PC-3 (cell line): Measurements from ENCODE around the gene PCBD1. TPM values are rescaled to one million over a fixed set of nuclear protein-coding genes. Genes with fewer than 3 reads are reported as not detected.

ENCODE experiments used
- ATAC-seq: fragments of 200-7000 bp; cut with Tn5 transposase; 2 replicates; pipeline ENCODE4 v1.9.1; 2020; ENCODE audit warnings: mild to moderate bottlenecking, moderate library complexity
- BruUV-seq: library from RNA; stranded (reverse); fragments of 400-500 nt; replicated peaks from 2 replicates; lab custom pipeline; 2021; lab: Mats Ljungman, UMichigan
- CTCF ChIA-PET: fragments of 300-600 bp; sonication (Branson Sonifier 250); formaldehyde crosslinking; loops from one replicate; lab custom pipeline; 2022; ENCODE audit warnings: antibody characterized with exemption; lab: Charles Lee
- POLR2A ChIA-PET: fragments of 300-600 bp; sonication (Branson Sonifier 250); formaldehyde crosslinking; loops from one replicate; lab custom pipeline; 2022; ENCODE audit warnings: antibody characterized with exemption; ENCODE audit not compliant: unreplicated experiment; lab: Charles Lee
- DNase-seq: peaks from one replicate; pipeline ENCODE4 v3.0.0-alpha.2; 2015
- H2AFZ ChIP-seq: fragments of 300-600 bp; sonication (generic); 2 replicates; pipeline ENCODE4 v1.6.0; 2016; ENCODE audit warnings: antibody characterized with exemption, low read length
- H3F3A ChIP-seq: fragments of 300-600 bp; sonication (generic); one replicate; pipeline ENCODE4 v1.6.0; 2017; ENCODE audit warnings: antibody characterized with exemption, low read length, control low read depth, mild to moderate bottlenecking; ENCODE audit not compliant: unreplicated experiment
- H3K27ac ChIP-seq: fragments of 300-600 bp; sonication (generic); 2 replicates; pipeline ENCODE4 v1.5.1; 2016; ENCODE audit warnings: mild to moderate bottlenecking, low read length
- H3K27me3 ChIP-seq: fragments of 300-600 bp; sonication (generic); 2 replicates; pipeline ENCODE4 v1.6.1; 2016; ENCODE audit warnings: low read length, mixed read lengths
- H3K36me3 ChIP-seq: fragments of 300-600 bp; sonication (generic); 2 replicates; pipeline ENCODE4 v1.6.1; 2016; ENCODE audit warnings: low read depth, mixed run types, low read length, mixed read lengths
- H3K4me1 ChIP-seq: fragments of 300-600 bp; sonication (generic); 2 replicates; pipeline ENCODE4 v1.5.1; 2016; ENCODE audit warnings: low read length; ENCODE audit not compliant: insufficient read depth
- H3K4me2 ChIP-seq: fragments of 300-600 bp; sonication (generic); 2 replicates; pipeline ENCODE4 v1.6.0; 2016; ENCODE audit warnings: low read length
- H3K4me3 ChIP-seq: fragments of 300-600 bp; sonication (generic); 2 replicates; pipeline ENCODE4 v1.5.1; 2016; ENCODE audit warnings: mild to moderate bottlenecking, low read length, mixed read lengths
- H3K79me2 ChIP-seq: fragments of 300-600 bp; sonication (generic); 2 replicates; pipeline ENCODE4 v1.6.1; 2017; ENCODE audit warnings: low read length, mixed read lengths
- H3K9ac ChIP-seq: fragments of 300-600 bp; sonication (generic); 2 replicates; pipeline ENCODE4 v1.6.0; 2016; ENCODE audit warnings: mild to moderate bottlenecking, low read length
- H3K9me2 ChIP-seq: fragments of 300-600 bp; sonication (generic); replicated peaks from 2 replicates; pipeline ENCODE4 v1.6.1; 2016; ENCODE audit warnings: mixed run types, low read length, mixed read lengths
- H3K9me3 ChIP-seq: fragments of 300-600 bp; sonication (generic); 2 replicates; pipeline ENCODE4 v1.6.1; 2016; ENCODE audit warnings: low read length, mixed read lengths
- H4K20me1 ChIP-seq: fragments of 300-600 bp; sonication (generic); 2 replicates; pipeline ENCODE4 v1.6.1; 2016; ENCODE audit warnings: low read length, mixed read lengths
- CTCF ChIP-seq: fragments of 300-600 bp; sonication (generic); conservative IDR thresholded peaks from 2 replicates; pipeline ENCODE4 v1.5.1; 2017; ENCODE audit warnings: antibody characterized with exemption, low read depth, mild to moderate bottlenecking, low read length
- EZH2 ChIP-seq: fragments of 300-600 bp; sonication (generic); IDR thresholded peaks from one replicate; pipeline ENCODE4 v1.6.1; 2017; ENCODE audit warnings: antibody characterized with exemption, mild to moderate bottlenecking, low read length; ENCODE audit not compliant: unreplicated experiment
- EZH2phosphoT487 ChIP-seq: fragments of 300-600 bp; sonication (generic); IDR thresholded peaks from 2 replicates; pipeline ENCODE4 v1.6.1; 2018; ENCODE audit warnings: mild to moderate bottlenecking, antibody characterized with exemption, low read length, borderline replicate concordance
- intact Hi-C: fragments of 100-400 bp; cut with micrococcal nuclease; formaldehyde crosslinking; loops from 2 replicates; pipeline ENCODE4 v1.9.0; 2023
- total RNA-seq: library from RNA; depleted of rRNA; stranded (reverse); fragments of >200 nt; gene quantifications from 2 replicates; pipeline ENCODE4 v1.2.3, GENCODE V29; 2014

PCBD1 gene
- total RNA-seq, 1 experiment from 2014 or later: 283 TPM

GRCh38 chr10:70849582-70850016 is 38.8 kb downstream of the PCBD1 start:
- Histone ChIP-seq H3K4me2 (no peak overlapping the region), H4K20me1 (no peaks in the 10 kb centered on the region), H3K9me2 (no peaks in the 10 kb centered on the region), H3K4me1 (peaks cover 33% of the 10 kb centered on the region), H3F3A (no peaks in the 10 kb centered on the region), H3K27ac (no peak overlapping the region), H3K27me3 (no peaks in the 10 kb centered on the region), H3K9me3 (no peaks in the 10 kb centered on the region), H3K9ac (no peak overlapping the region), H3K36me3 (peaks cover 46% of the 10 kb centered on the region; the same call in 1 of the 2 replicates), H2AFZ (no peak overlapping the region), H3K79me2 (no peaks in the 10 kb centered on the region), H3K4me3 (no peak overlapping the region)
- ATAC-seq (peak; percentile 19; the same call in 1 of the 2 replicates), DNase-seq (peak; percentile 76)
- intact Hi-C loops: loop anchor here (2.0 kb wide), 1 partner anchor 33 kb away; no protein-coding TSS in a partner anchor
- ChIA-PET POLR2A (interaction anchor here (0.6 kb wide), 1 partner anchor 33 kb away, joined by 4 read pairs; no protein-coding TSS in a partner anchor), CTCF (no interaction called here)
- BruUV-seq: no TSS peak
- no peak for TF ChIP-seq EZH2phosphoT487
- no peak for TF ChIP-seq CTCF
- no peak for TF ChIP-seq EZH2

- Histone ChIP-seq H3K27ac (no peak overlapping the region), H3K9ac (no peak overlapping the region), H3F3A (peaks cover 2% of the 10 kb centered on the region), H3K36me3 (peaks cover 35% of the 10 kb centered on the region; the same call in 1 of the 2 replicates), H3K4me3 (no peak overlapping the region), H2AFZ (no peak overlapping the region), H3K79me2 (peaks cover 16% of the 10 kb centered on the region), H3K4me2 (no peak overlapping the region), H4K20me1 (peaks cover 5% of the 10 kb centered on the region; the same call in 1 of the 2 replicates), H3K4me1 (peaks cover 49% of the 10 kb centered on the region), H3K9me3 (no peaks in the 10 kb centered on the region), H3K9me2 (no peaks in the 10 kb centered on the region), H3K27me3 (no peaks in the 10 kb centered on the region)
- no TSS peak for BruUV-seq
- intact Hi-C loops: loop anchor here (2.0 kb wide), 1 partner anchor 31 kb away; no protein-coding TSS in a partner anchor
- CTCF ChIA-PET: no interaction called here
- DNase-seq: no peak
- POLR2A ChIA-PET: no interaction called here
- ATAC-seq: no peak
- TF ChIP-seq EZH2: no peak
- TF ChIP-seq CTCF: no peak
- no peak for TF ChIP-seq EZH2phosphoT487
Measured at GRCh38 chr10:70847659-70848360, 40.6 kb downstream of the PCBD1 start.

- Histone ChIP-seq H3K4me1 (peaks cover 44% of the 10 kb centered on the region), H3K4me3 (no peak overlapping the region), H3K27ac (no peak overlapping the region), H3K27me3 (no peaks in the 10 kb centered on the region), H3K9ac (no peak overlapping the region), H4K20me1 (peaks cover 5% of the 10 kb centered on the region; the same call in 1 of the 2 replicates), H3K4me2 (no peak overlapping the region), H3K79me2 (peaks cover 26% of the 10 kb centered on the region), H3K36me3 (peaks cover 29% of the 10 kb centered on the region; the same call in 1 of the 2 replicates), H2AFZ (no peak overlapping the region), H3K9me3 (no peaks in the 10 kb centered on the region), H3K9me2 (no peaks in the 10 kb centered on the region), H3F3A (peaks cover 2% of the 10 kb centered on the region)
- no peak for TF ChIP-seq EZH2
- no peak for TF ChIP-seq CTCF
- TF ChIP-seq EZH2phosphoT487: no peak
- DNase-seq (no peak), ATAC-seq (no peak)
- ChIA-PET CTCF (no interaction called here), POLR2A (no interaction called here)
- intact Hi-C loops: no loop called here
- no TSS peak for BruUV-seq
Measured at GRCh38 chr10:70846795-70847194, 41.6 kb downstream of the PCBD1 start.
